Fibroblast of skin of abdomen (primary cell): ENCODE results near the gene MTHFD1L.
"Not testable (repeated sequence)": the region's sequence is repeated elsewhere in the genome, so short reads cannot be mapped to it uniquely, and the experiment has no call there.

Experiments
- DNase-seq: peaks from one replicate; pipeline ENCODE4 v3.0.0-alpha.2; 2013

The MTHFD1L gene

GRCh38 chr6:151127133-151127798, 261.8 kb downstream of the MTHFD1L start:
- not testable (repeated sequence) for DNase-seq

GRCh38 chr6:151128763-151129370, 263.4 kb downstream of the MTHFD1L start:
- DNase-seq: no peak

GRCh38 chr6:151130329-151130728, 264.8 kb downstream of the MTHFD1L start:
- no peak for DNase-seq

GRCh38 chr6:151131324-151132007, 266.0 kb downstream of the MTHFD1L start:
- no peak for DNase-seq

- no peak for DNase-seq
These were observed 270.7 kb downstream of the MTHFD1L start for GRCh38 chr6:151136141-151136755.

GRCh38 chr6:151137542-151137941, 272.0 kb downstream of the MTHFD1L start:
- DNase-seq: peak; percentile 31

- DNase-seq: no peak
These were observed 274.0 kb downstream of the MTHFD1L start for GRCh38 chr6:151139524-151139923.

- no peak for DNase-seq
These were observed 275.3 kb downstream of the MTHFD1L start for GRCh38 chr6:151140767-151141166.

GRCh38 chr6:151141685-151142084, 276.2 kb downstream of the MTHFD1L start:
- DNase-seq: no peak

- no peak for DNase-seq
These were observed 277.2 kb downstream of the MTHFD1L start for GRCh38 chr6:151142676-151143075.

GRCh38 chr6:151143337-151143736, 277.8 kb downstream of the MTHFD1L start:
- no peak for DNase-seq

GRCh38 chr6:151143806-151144205, 278.3 kb downstream of the MTHFD1L start:
- no peak for DNase-seq

- no peak for DNase-seq
These were observed 281.8 kb downstream of the MTHFD1L start for GRCh38 chr6:151147118-151147832.

- no peak for DNase-seq
These were observed 282.6 kb downstream of the MTHFD1L start for GRCh38 chr6:151148111-151148510.

GRCh38 chr6:151149793-151150192, 284.3 kb downstream of the MTHFD1L start:
- DNase-seq: no peak
